T-cell (primary cell): Measurements from ENCODE around the gene DNAH10. TPM values are rescaled to one million over a fixed set of nuclear protein-coding genes. Genes with fewer than 3 reads are reported as not detected.

Experiments
- ATAC-seq, 4 experiments: fragments of 200-7000 bp in 3 of 4; fragments of 150-1000 bp in 1 of 4; cut with Tn5 transposase; replicated peaks in 1 of 4; 1 replicate in 3 of 4; 2 replicates in 1 of 4; pipeline ENCODE4 v1.10.0; 2021; ENCODE audit warnings: moderate library complexity in 3 of 4, mild to moderate bottlenecking in 2 of 4, moderate number of reproducible peaks in 1 of 4
- CTCF ChIA-PET, 2 donors: fragments of 300-600 bp; sonication (Branson Sonifier 250); formaldehyde crosslinking; loops; one replicate each; lab custom pipeline; 2022; ENCODE audit warnings: antibody characterized with exemption in 2 of 2; lab: Charles Lee
- POLR2A ChIA-PET, 2 donors: fragments of 300-600 bp; sonication (Branson Sonifier 250); formaldehyde crosslinking; loops; one replicate each; lab custom pipeline; 2022; ENCODE audit warnings: antibody characterized with exemption in 2 of 2; lab: Charles Lee
- DNase-seq, 35 experiments: peaks; one replicate each; pipeline versions ENCODE4 v3.0.0 to v3.0.0-alpha.2; 2013 to 2023
- H3K27ac ChIP-seq: one replicate; pipeline ENCODE4 v1.5.1; 2013; ENCODE audit warnings: low read length
- H3K27me3 ChIP-seq, 2 experiments: replicated peaks in 1 of 2; 1 replicate in 1 of 2; 2 replicates in 1 of 2; pipeline versions ENCODE4 v1.6.1 to v1.7.0; 2013; ENCODE audit warnings: low read length in 1 of 2, mixed read lengths in 1 of 2; ENCODE audit not compliant: control insufficient read depth in 2 of 2, insufficient read depth in 2 of 2; ENCODE audit errors: extremely low read depth in 1 of 2
- H3K36me3 ChIP-seq, 2 donors: 1 replicate in 1 of 2; 2 replicates in 1 of 2; pipeline versions ENCODE4 v1.6.1 to v1.7.0; 2013; ENCODE audit warnings: low read length in 1 of 2; ENCODE audit not compliant: control insufficient read depth in 2 of 2, insufficient read depth in 1 of 2; ENCODE audit errors: extremely low read depth in 1 of 2
- H3K4me1 ChIP-seq, 2 experiments: 1 replicate in 1 of 2; 2 replicates in 1 of 2; pipeline versions ENCODE4 v1.6.1 to v1.7.0; 2013; ENCODE audit warnings: low read length in 2 of 2, mixed read lengths in 1 of 2; ENCODE audit not compliant: insufficient read depth in 2 of 2, control insufficient read depth in 1 of 2; ENCODE audit errors: extremely low read depth in 1 of 2
- H3K4me3 ChIP-seq, 2 donors: 1 replicate in 1 of 2; 2 replicates in 1 of 2; pipeline versions ENCODE4 v1.5.1 to v1.7.0; 2013; ENCODE audit warnings: mild to moderate bottlenecking in 2 of 2, low read length in 1 of 2, moderate library complexity in 1 of 2; ENCODE audit not compliant: control insufficient read depth in 1 of 2; ENCODE audit errors: extremely low read depth in 1 of 2
- H3K9me3 ChIP-seq: 2 replicates; pipeline ENCODE4 v1.7.0; 2013
- H3K27ac Mint-ChIP-seq, 2 donors: one replicate each; pipeline ENCODE4 v1.8.0; 2020 to 2021; ENCODE audit warnings: mild to moderate bottlenecking in 2 of 2, mixed read lengths in 2 of 2
- H3K27me3 Mint-ChIP-seq, 2 donors: one replicate each; pipeline ENCODE4 v1.8.0; 2021 to 2022; ENCODE audit warnings: mixed read lengths in 2 of 2
- H3K36me3 Mint-ChIP-seq: one replicate; pipeline ENCODE4 v1.8.0; 2021; ENCODE audit warnings: mixed read lengths
- H3K4me1 Mint-ChIP-seq, 3 donors: one replicate each; pipeline ENCODE4 v1.8.0; 2020 to 2022; ENCODE audit warnings: mixed read lengths in 3 of 3, mild to moderate bottlenecking in 1 of 3
- H3K4me3 Mint-ChIP-seq, 3 donors: one replicate each; pipeline ENCODE4 v1.8.0; 2020 to 2022; ENCODE audit warnings: mild to moderate bottlenecking in 3 of 3, mixed read lengths in 3 of 3, moderate library complexity in 3 of 3
- H3K9me3 Mint-ChIP-seq, 3 donors: one replicate each; pipeline ENCODE4 v1.8.0; 2020 to 2022; ENCODE audit warnings: mixed read lengths in 3 of 3
- WGBS: methylation state at CpG from one replicate; pipeline ENCODE4 v1.1.5; 2013; ENCODE audit warnings: missing lambda C conversion rate; ENCODE audit not compliant: insufficient coverage; 5-methylcytosine and 5-hydroxymethylcytosine counted together
- total RNA-seq, 35 experiments: library from RNA in 6 of 35; stranded (reverse) in 6 of 35; fragments of 120-200 nt in 1 of 35; gene quantifications; one replicate each; pipeline versions ENCODE4 v1.2.1 to v1.2.4 and lab custom pipeline; 2013 to 2026

The DNAH10 gene
- total RNA-seq, 5 donors from 2014 or later (not counting 1 experiment from before 2014, with no cell fraction given): 0.08 to 0.32 (median 0.19) TPM

DNA sequence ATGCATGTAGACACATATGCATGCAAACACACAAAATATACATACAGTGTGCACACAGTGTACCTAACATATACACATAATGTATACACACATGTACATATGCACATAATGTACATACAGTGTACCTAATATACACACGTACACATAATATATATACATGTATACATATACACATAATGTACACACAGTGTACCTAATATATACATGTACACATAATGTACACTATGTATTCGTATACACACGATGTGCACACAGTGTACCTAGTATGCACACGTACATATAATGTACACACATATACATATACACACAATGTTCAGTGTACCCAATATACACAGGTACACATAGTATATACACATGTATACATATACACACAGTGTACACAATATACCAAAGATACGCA is 70.0 kb downstream of the DNAH10 start:
- H3K9me3 Mint-ChIP-seq: peaks cover 0 to 16% (median 4%) of the 10 kb centered on the region in 3 donors
- H3K27ac Mint-ChIP-seq: no peak overlapping the region
- no peaks in the 10 kb centered on the region for H3K36me3 Mint-ChIP-seq
- H3K4me3 Mint-ChIP-seq: no peak overlapping the region
- H3K4me1 Mint-ChIP-seq: peaks cover 0 to 4% (median 0%) of the 10 kb centered on the region in 3 donors
- H3K4me3 ChIP-seq: no peak overlapping the region
- ChIA-PET CTCF (no interaction called here), POLR2A (no interaction called here)
- no peaks in the 10 kb centered on the region for H3K4me1 ChIP-seq
- H3K27ac ChIP-seq: no peak overlapping the region
- DNase-seq (no peak), ATAC-seq (no peak)
- H3K9me3 ChIP-seq: no peaks in the 10 kb centered on the region
- peaks cover 0 to 3% of the 10 kb centered on the region in 2 experiments for H3K27me3 ChIP-seq
- no CpG with 5 or more reads among the region's 5 CpGs for WGBS
- peaks cover 3 to 16% of the 10 kb centered on the region in 2 donors for H3K27me3 Mint-ChIP-seq
- no peaks in the 10 kb centered on the region for H3K36me3 ChIP-seq

- Histone ChIP-seq H3K9me3 (no peaks in the 10 kb centered on the region), H3K27me3 (peaks cover 0 to 9% of the 10 kb centered on the region in 2 experiments), H3K4me1 (no peaks in the 10 kb centered on the region), H3K4me3 (no peak overlapping the region), H3K36me3 (no peaks in the 10 kb centered on the region), H3K27ac (no peak overlapping the region)
- no peak for DNase-seq
- no peaks in the 10 kb centered on the region for H3K36me3 Mint-ChIP-seq
- H3K27me3 Mint-ChIP-seq: peaks cover 1 to 5% of the 10 kb centered on the region in 2 donors
- ATAC-seq: no peak
- H3K27ac Mint-ChIP-seq: no peak overlapping the region
- POLR2A ChIA-PET: interaction anchor here in 1 of 2 donors (0.5 kb wide), 1 partner anchor 1139 kb away, joined by 15 read pairs; no protein-coding TSS in a partner anchor
- peaks cover 0 to under 1% (median 0%) of the 10 kb centered on the region in 3 donors for H3K4me1 Mint-ChIP-seq
- no peak overlapping the region for H3K4me3 Mint-ChIP-seq
- CTCF ChIA-PET: no interaction called here
- H3K9me3 Mint-ChIP-seq: peaks cover 0 to 16% (median 4%) of the 10 kb centered on the region in 3 donors
Observed at GRCh38 chr12:123833830-123834229, 71.7 kb downstream of the DNAH10 start.

DNA sequence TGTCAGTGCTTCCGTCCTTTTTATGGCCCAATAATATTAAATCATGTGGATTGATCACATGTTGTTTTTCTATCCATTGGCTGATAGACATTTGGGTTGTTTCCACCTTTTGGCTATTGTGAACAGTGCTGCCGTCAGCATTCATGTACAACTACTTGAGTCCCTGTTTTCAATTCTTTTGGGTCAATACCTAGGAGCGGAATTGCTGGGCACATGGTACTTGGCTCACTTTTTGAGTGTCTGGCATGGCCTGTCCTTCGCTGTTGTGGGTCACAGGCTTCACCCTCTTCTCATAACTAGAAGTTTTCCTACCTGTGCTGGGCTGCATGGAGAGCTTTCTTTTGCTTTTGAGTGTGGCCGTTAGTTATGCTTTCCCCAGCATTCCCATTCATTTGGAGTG is 72.7 kb downstream of the DNAH10 start:
- no peak for ATAC-seq
- H3K9me3 ChIP-seq: no peaks in the 10 kb centered on the region
- H3K36me3 ChIP-seq: no peaks in the 10 kb centered on the region
- H3K4me3 ChIP-seq: no peak overlapping the region
- ChIA-PET POLR2A (no interaction called here), CTCF (no interaction called here)
- peaks cover 0 to 2% of the 10 kb centered on the region in 2 donors for H3K27me3 Mint-ChIP-seq
- no peaks in the 10 kb centered on the region for H3K36me3 Mint-ChIP-seq
- no peak for DNase-seq
- H3K4me3 Mint-ChIP-seq: no peak overlapping the region
- no peaks in the 10 kb centered on the region for H3K4me1 ChIP-seq
- H3K27ac ChIP-seq: no peak overlapping the region
- H3K4me1 Mint-ChIP-seq: no peaks in the 10 kb centered on the region
- no peak overlapping the region for H3K27ac Mint-ChIP-seq
- H3K27me3 ChIP-seq: peaks cover 0 to 9% of the 10 kb centered on the region in 2 experiments
- WGBS: 100% methylated on average over 2 of the region's 5 CpGs
- peaks cover 0 to 16% (median 4%) of the 10 kb centered on the region in 3 donors for H3K9me3 Mint-ChIP-seq

DNA sequence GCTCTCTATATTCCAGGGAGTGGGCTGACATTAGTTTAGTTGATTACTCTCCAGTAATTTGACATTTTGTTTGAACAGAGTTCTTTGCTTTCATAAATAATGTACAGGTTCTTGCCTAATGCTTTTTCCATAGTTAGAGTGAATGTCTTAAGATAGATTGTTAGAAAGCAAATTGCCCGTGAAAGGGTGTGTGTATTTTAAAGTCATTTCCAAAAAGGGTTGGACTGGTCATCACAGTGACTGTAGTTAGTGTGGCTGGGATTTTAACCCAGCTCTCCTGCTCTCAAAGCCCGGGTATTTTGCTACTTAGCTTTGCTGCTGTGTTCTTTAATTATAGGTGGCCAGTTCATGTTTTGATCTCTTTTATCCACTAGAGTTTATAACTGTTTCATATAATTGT is 74.2 kb downstream of the DNAH10 start:
- Histone ChIP-seq H3K4me1 (no peaks in the 10 kb centered on the region), H3K27ac (no peak overlapping the region), H3K36me3 (no peaks in the 10 kb centered on the region), H3K9me3 (no peaks in the 10 kb centered on the region), H3K4me3 (no peak overlapping the region), H3K27me3 (peaks cover 0 to 9% of the 10 kb centered on the region in 2 experiments)
- no peak for ATAC-seq
- WGBS: 67% methylated on average over 1 of the region's 2 CpGs
- Mint-ChIP-seq H3K4me1 (no peaks in the 10 kb centered on the region), H3K4me3 (no peak overlapping the region), H3K27ac (no peak overlapping the region), H3K27me3 (no peaks in the 10 kb centered on the region), H3K36me3 (no peaks in the 10 kb centered on the region), H3K9me3 (peaks cover 0 to 16% (median 4%) of the 10 kb centered on the region in 3 donors)
- CTCF ChIA-PET: interaction anchor here in 1 of 2 donors (0.6 kb wide), 1 partner anchor 54 kb away, joined by 4 read pairs; no protein-coding TSS in a partner anchor
- POLR2A ChIA-PET: no interaction called here
- no peak for DNase-seq

DNA sequence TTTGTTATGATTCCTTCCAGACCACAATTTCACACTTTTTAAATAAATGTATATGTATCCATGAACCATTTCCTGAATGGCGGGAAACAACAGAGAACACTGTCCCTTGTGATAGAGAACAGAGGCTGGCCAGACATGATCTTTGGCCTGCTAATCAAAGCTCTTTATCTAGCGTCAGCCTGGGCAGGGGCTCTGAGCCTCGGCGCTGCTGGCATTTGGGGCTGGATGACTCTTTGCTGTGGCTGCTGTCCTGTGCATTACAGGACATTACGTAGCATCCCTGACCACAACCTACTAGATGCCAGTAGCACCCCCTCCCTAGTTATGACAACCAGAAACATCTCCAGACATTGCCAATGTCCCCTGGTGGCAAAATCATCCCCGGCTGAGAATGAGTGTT is 77.7 kb downstream of the DNAH10 start:
- Mint-ChIP-seq H3K27ac (no peak overlapping the region), H3K4me3 (no peak overlapping the region), H3K27me3 (peaks cover 0 to 4% of the 10 kb centered on the region in 2 donors), H3K4me1 (no peaks in the 10 kb centered on the region), H3K36me3 (no peaks in the 10 kb centered on the region), H3K9me3 (peaks cover 0 to 5% (median under 1%) of the 10 kb centered on the region in 3 donors)
- H3K4me1 ChIP-seq: no peaks in the 10 kb centered on the region
- no peaks in the 10 kb centered on the region for H3K9me3 ChIP-seq
- H3K27me3 ChIP-seq: peaks cover 0 to 9% of the 10 kb centered on the region in 2 experiments
- ATAC-seq (no peak), DNase-seq (no peak)
- 90% methylated on average over 5 of the region's 6 CpGs for WGBS
- ChIA-PET CTCF (no interaction called here), POLR2A (no interaction called here)
- H3K4me3 ChIP-seq: no peak overlapping the region
- H3K27ac ChIP-seq: no peak overlapping the region
- no peaks in the 10 kb centered on the region for H3K36me3 ChIP-seq

- Mint-ChIP-seq H3K4me3 (no peak overlapping the region), H3K27ac (no peak overlapping the region), H3K27me3 (peaks cover 0 to 4% of the 10 kb centered on the region in 2 donors), H3K36me3 (no peaks in the 10 kb centered on the region), H3K4me1 (no peaks in the 10 kb centered on the region), H3K9me3 (no peaks in the 10 kb centered on the region)
- DNase-seq: no peak
- Histone ChIP-seq H3K4me1 (no peaks in the 10 kb centered on the region), H3K9me3 (no peaks in the 10 kb centered on the region), H3K4me3 (no peak overlapping the region), H3K36me3 (no peaks in the 10 kb centered on the region), H3K27ac (no peak overlapping the region), H3K27me3 (peaks cover 0 to 9% of the 10 kb centered on the region in 2 experiments)
- ChIA-PET POLR2A (no interaction called here), CTCF (no interaction called here)
- WGBS: 96% methylated on average over 13 of the region's 16 CpGs
- ATAC-seq: no peak
Observed at GRCh38 chr12:123840765-123841425, 78.8 kb downstream of the DNAH10 start.
